CD4-positive, CD25-positive, alpha-beta regulatory T cell (primary cell): Measurements from ENCODE around the gene POLE4. TPM values are rescaled to one million over a fixed set of nuclear protein-coding genes. Genes with fewer than 3 reads are reported as not detected.

Experiments used
- ATAC-seq, 2 donors: fragments of 150-1000 bp; cut with Tn5 transposase; one replicate each; pipeline ENCODE4 v1.10.0; 2021; ENCODE audit warnings: low read depth in 2 of 2, moderate number of reproducible peaks in 2 of 2, moderate library complexity in 1 of 2
- DNase-seq, 3 donors: peaks; one replicate each; pipeline versions ENCODE4 v3.0.0 to v3.0.0-alpha.2; 2012 to 2022; ENCODE audit warnings: mixed read lengths in 1 of 3
- H3K27ac ChIP-seq: one replicate; pipeline ENCODE4 v1.7.0; 2013; ENCODE audit warnings: mild to moderate bottlenecking, low read length; ENCODE audit not compliant: insufficient read depth, poor library complexity, severe bottlenecking
- H3K27me3 ChIP-seq: one replicate; pipeline ENCODE4 v1.7.0; 2013; ENCODE audit warnings: low read length; ENCODE audit not compliant: control insufficient read depth, insufficient read depth
- H3K36me3 ChIP-seq: one replicate; pipeline ENCODE4 v1.7.0; 2013; ENCODE audit warnings: mild to moderate bottlenecking, low read length, moderate library complexity; ENCODE audit not compliant: control insufficient read depth, insufficient read depth
- H3K4me1 ChIP-seq: 2 replicates; pipeline ENCODE4 v1.7.0; 2013; ENCODE audit warnings: mild to moderate bottlenecking, low read length; ENCODE audit not compliant: insufficient read depth, control insufficient read depth, poor library complexity, severe bottlenecking
- H3K4me3 ChIP-seq: one replicate; pipeline ENCODE4 v1.7.0; 2013; ENCODE audit warnings: low read depth, mild to moderate bottlenecking, low read length, moderate library complexity
- H3K9me3 ChIP-seq, 2 experiments: 1 replicate in 1 of 2; 2 replicates in 1 of 2; pipeline ENCODE4 v1.7.0; 2013; ENCODE audit warnings: low read length in 2 of 2, mild to moderate bottlenecking in 1 of 2, moderate library complexity in 1 of 2; ENCODE audit not compliant: control insufficient read depth in 2 of 2
- H3K27ac Mint-ChIP-seq, 3 donors: one replicate each; pipeline ENCODE4 v1.8.0; 2020 to 2022; ENCODE audit warnings: mild to moderate bottlenecking in 3 of 3, mixed read lengths in 3 of 3, moderate library complexity in 2 of 3
- H3K27me3 Mint-ChIP-seq: one replicate; pipeline ENCODE4 v1.8.0; 2022; ENCODE audit warnings: mild to moderate bottlenecking, mixed read lengths
- H3K36me3 Mint-ChIP-seq: one replicate; pipeline ENCODE4 v1.8.0; 2020; ENCODE audit warnings: mixed read lengths
- H3K4me1 Mint-ChIP-seq, 4 donors: one replicate each; pipeline ENCODE4 v1.8.0; 2020 to 2022; ENCODE audit warnings: mixed read lengths in 4 of 4, mild to moderate bottlenecking in 1 of 4
- H3K4me3 Mint-ChIP-seq, 4 donors: one replicate each; pipeline ENCODE4 v1.8.0; 2020 to 2022; ENCODE audit warnings: mild to moderate bottlenecking in 4 of 4, mixed read lengths in 4 of 4, moderate library complexity in 3 of 4
- H3K9me3 Mint-ChIP-seq, 7 donors: one replicate each; pipeline ENCODE4 v1.8.0; 2020 to 2022; ENCODE audit warnings: mixed read lengths in 7 of 7, mild to moderate bottlenecking in 3 of 7, moderate library complexity in 2 of 7
- polyA plus RNA-seq, 4 donors: library from polyadenylated mRNA; unstranded; fragments of 300-500 nt; fragmentation: Illumina TruSeq; gene quantifications; one replicate each; pipeline ENCODE4 v1.2.3, GENCODE V29; 2021
- total RNA-seq: library from RNA; stranded (reverse); gene quantifications from one replicate; pipeline ENCODE4 v1.2.3, GENCODE V29; 2022

The POLE4 gene
- total and polyA plus RNA-seq, 5 donors from 2014 or later, result 42.3 to 157 (median 128) TPM

DNA sequence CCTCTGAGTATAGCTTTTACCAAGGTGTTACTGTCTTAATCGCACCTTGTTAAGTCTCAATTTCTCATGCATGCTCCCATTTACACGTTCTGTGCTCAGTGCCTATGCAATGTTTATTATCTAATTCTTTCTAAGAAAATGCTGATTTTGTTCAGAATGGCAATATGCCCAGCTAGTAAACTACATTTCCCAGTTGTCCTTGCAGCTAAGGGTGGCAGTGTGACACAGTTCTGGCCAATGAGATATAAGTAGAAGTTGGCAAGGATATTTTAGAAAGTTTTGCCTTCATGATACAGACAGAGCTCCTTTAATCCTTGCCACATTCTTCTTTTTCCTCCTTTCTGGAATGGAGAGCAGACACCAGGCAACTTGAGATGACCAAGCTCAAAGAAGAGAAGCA, 45.3 kb downstream of the POLE4 start:
- no peak overlapping the region for H3K4me3 Mint-ChIP-seq
- Histone ChIP-seq H3K4me3 (no peak overlapping the region), H3K36me3 (no peaks in the 10 kb centered on the region), H3K4me1 (no peaks in the 10 kb centered on the region), H3K27ac (no peak overlapping the region), H3K9me3 (no peaks in the 10 kb centered on the region), H3K27me3 (no peaks in the 10 kb centered on the region)
- no peak for ATAC-seq
- peaks cover 0 to 3% (median 0%) of the 10 kb centered on the region in 4 donors for H3K4me1 Mint-ChIP-seq
- no peaks in the 10 kb centered on the region for H3K27me3 Mint-ChIP-seq
- H3K36me3 Mint-ChIP-seq, result peaks cover 9% of the 10 kb centered on the region
- DNase-seq, result no peak
- peaks cover 0 to 1% (median 0%) of the 10 kb centered on the region in 7 donors for H3K9me3 Mint-ChIP-seq
- no peak overlapping the region for H3K27ac Mint-ChIP-seq

DNA sequence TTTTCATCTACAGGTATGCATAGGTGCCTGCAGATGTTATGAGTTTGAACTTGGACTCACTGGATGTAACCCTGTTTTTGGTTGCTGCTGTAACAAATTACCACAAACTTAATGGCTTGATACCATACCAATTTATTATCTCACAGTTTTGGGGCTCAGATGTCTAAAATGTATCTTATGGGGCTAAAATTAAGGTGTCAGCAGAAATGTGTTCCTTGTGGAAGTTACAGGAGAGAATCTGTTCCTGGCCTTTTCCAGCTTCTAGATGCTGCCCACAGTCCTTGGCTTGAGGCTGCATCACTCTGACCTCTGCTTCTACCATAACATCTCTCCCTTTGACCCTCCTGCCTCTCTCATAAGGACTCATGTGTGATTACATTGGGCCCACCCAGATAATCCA, 47.6 kb downstream of the POLE4 start:
- Mint-ChIP-seq H3K27ac (no peak overlapping the region), H3K36me3 (peaks cover 17% of the 10 kb centered on the region), H3K27me3 (no peaks in the 10 kb centered on the region), H3K9me3 (peaks cover 0 to 1% (median 0%) of the 10 kb centered on the region in 7 donors), H3K4me3 (no peak overlapping the region), H3K4me1 (peaks cover 0 to 3% (median 1%) of the 10 kb centered on the region in 4 donors)
- DNase-seq (no peak), ATAC-seq (no peak)
- Histone ChIP-seq H3K4me1 (no peaks in the 10 kb centered on the region), H3K27ac (no peak overlapping the region), H3K4me3 (no peak overlapping the region), H3K27me3 (no peaks in the 10 kb centered on the region), H3K9me3 (no peaks in the 10 kb centered on the region), H3K36me3 (no peaks in the 10 kb centered on the region)

DNA sequence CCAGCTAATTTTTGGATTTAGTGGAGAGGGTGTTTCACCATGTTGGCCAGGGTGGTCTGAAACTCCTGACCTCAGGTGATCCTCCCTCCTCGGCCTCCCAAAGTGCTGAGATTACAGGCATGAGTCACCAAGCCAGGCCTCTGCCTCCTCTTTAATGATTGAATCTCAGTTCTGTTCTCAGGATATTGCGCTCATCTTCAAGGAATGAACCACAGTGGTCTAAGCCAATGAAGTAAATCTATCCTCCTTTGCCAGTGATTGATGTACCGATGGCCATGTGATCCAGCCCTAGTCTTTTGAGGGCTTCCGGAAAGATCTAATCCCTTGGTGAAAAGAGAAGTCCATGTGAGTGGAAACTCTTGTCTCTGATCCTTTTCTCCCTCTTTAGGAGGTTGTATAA, 48.6 kb downstream of the POLE4 start:
- H3K9me3 ChIP-seq, result no peaks in the 10 kb centered on the region
- H3K36me3 ChIP-seq, result no peaks in the 10 kb centered on the region
- Mint-ChIP-seq H3K27me3 (no peaks in the 10 kb centered on the region), H3K27ac (no peak overlapping the region), H3K4me1 (peaks cover 0 to 3% (median 1%) of the 10 kb centered on the region in 4 donors), H3K9me3 (peaks cover 0 to 1% (median 0%) of the 10 kb centered on the region in 7 donors), H3K4me3 (no peak overlapping the region), H3K36me3 (peaks cover 17% of the 10 kb centered on the region)
- DNase-seq, result no peak
- no peak for ATAC-seq
- no peaks in the 10 kb centered on the region for H3K4me1 ChIP-seq
- no peak overlapping the region for H3K4me3 ChIP-seq
- no peaks in the 10 kb centered on the region for H3K27me3 ChIP-seq
- no peak overlapping the region for H3K27ac ChIP-seq

DNA sequence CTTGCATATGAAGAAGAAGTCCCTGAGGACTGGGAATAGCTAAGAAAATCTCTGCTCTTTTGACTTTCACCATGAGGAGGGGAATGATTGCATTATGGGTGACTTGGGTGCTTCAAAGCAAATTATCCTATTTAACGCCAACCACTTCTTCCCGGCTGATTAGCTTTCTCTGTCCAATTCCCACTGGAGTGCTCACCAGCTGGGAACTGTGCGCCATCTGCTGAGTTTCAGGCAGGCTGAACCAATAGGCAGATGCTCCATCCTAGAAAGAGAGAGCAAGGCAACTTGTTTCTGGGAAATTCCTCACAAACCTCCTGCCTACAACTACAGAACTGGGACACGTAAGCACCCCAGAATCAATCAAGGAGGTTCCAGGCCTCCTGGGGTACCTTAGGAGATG, 49.4 kb downstream of the POLE4 start:
- Mint-ChIP-seq H3K27me3 (peaks cover 3% of the 10 kb centered on the region), H3K9me3 (peaks cover 0 to 4% (median 0%) of the 10 kb centered on the region in 7 donors), H3K4me3 (no peak overlapping the region), H3K36me3 (peaks cover 17% of the 10 kb centered on the region), H3K4me1 (peaks cover 0 to 3% (median 1%) of the 10 kb centered on the region in 4 donors), H3K27ac (no peak overlapping the region)
- Histone ChIP-seq H3K4me1 (no peaks in the 10 kb centered on the region), H3K4me3 (no peak overlapping the region), H3K27ac (no peak overlapping the region), H3K27me3 (no peaks in the 10 kb centered on the region), H3K9me3 (no peaks in the 10 kb centered on the region), H3K36me3 (no peaks in the 10 kb centered on the region)
- no peak for ATAC-seq
- no peak for DNase-seq

DNA sequence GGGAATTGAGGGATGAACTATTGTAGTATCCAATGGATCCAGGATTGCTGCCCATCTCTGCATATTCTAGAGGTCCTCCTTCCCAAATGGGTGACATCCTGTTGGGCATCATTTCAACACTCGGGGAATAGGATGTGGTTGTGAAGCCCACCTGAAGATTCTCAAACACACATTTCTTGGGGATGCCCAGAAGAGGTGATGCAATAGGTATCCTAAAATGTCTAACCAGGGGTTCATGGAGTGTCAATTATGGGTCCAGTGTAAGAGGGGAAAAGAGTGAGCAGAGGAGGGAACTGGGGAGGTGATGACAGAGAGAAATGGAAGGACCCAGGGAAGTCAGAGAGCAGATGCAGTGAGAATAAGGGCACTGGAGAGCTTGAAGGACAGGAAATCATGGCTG, 52.1 kb downstream of the POLE4 start:
- Mint-ChIP-seq H3K27ac (no peak overlapping the region), H3K36me3 (peaks cover 14% of the 10 kb centered on the region), H3K4me3 (no peak overlapping the region), H3K4me1 (peaks cover 0 to 3% (median 1%) of the 10 kb centered on the region in 4 donors), H3K9me3 (peaks cover 0 to 6% (median 0%) of the 10 kb centered on the region in 7 donors), H3K27me3 (peaks cover 13% of the 10 kb centered on the region)
- Histone ChIP-seq H3K36me3 (no peaks in the 10 kb centered on the region), H3K4me3 (no peak overlapping the region), H3K9me3 (no peaks in the 10 kb centered on the region), H3K27ac (no peak overlapping the region), H3K27me3 (no peaks in the 10 kb centered on the region), H3K4me1 (no peaks in the 10 kb centered on the region)
- DNase-seq, result no peak
- no peak for ATAC-seq

DNA sequence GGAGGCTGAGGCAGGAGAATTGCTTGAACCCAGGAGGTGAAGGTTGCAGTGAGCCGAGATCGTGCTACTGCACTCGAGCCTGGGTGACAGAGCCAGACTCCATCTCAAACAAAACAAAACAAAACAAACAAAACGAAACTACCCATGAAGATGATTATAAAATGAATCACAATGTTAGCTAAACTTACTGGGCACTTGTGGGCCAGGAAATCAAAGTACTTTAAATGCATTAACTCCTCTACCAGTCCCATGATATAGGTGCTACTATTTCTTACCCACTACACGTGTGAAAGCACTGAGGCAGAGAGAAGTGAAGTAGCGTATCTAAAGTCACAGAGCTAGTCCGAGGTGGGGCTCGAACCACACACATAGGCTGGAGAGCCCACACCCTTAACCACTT, 53.6 kb downstream of the POLE4 start:
- Mint-ChIP-seq H3K27me3 (peaks cover 13% of the 10 kb centered on the region), H3K9me3 (peaks cover 0 to 6% (median 0%) of the 10 kb centered on the region in 7 donors), H3K27ac (peak overlapping the region in 2 of 3 donors; percentile 23 to 60), H3K4me1 (peaks cover 0 to 3% (median 1%) of the 10 kb centered on the region in 4 donors), H3K36me3 (peaks cover 8% of the 10 kb centered on the region), H3K4me3 (no peak overlapping the region)
- no peaks in the 10 kb centered on the region for H3K9me3 ChIP-seq
- no peaks in the 10 kb centered on the region for H3K4me1 ChIP-seq
- no peaks in the 10 kb centered on the region for H3K36me3 ChIP-seq
- no peak overlapping the region for H3K27ac ChIP-seq
- H3K27me3 ChIP-seq, result no peaks in the 10 kb centered on the region
- DNase-seq (no peak), ATAC-seq (no peak)
- no peak overlapping the region for H3K4me3 ChIP-seq

DNA sequence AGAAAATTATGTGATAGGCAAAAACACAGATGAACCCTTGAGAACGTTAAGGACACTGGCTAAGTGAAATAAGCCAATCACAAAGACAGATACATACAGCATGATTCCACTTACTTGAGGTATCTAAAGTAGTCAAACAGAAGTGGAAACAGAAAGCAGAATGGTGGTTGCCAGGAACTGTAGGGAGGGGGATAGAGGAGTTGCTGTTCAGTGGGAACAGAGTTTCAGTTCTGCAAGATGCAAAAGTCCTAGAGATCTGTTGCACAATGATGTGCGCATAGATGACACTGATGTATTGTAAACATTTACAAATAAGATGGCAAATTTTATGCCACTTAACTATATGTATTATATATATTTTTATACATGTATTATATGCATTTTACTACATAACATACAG, 59.7 kb downstream of the POLE4 start:
- ATAC-seq, result no peak
- DNase-seq, result no peak
- H3K27ac Mint-ChIP-seq, result no peak overlapping the region
- no peak overlapping the region for H3K4me3 Mint-ChIP-seq
- H3K9me3 ChIP-seq, result no peaks in the 10 kb centered on the region
- H3K36me3 Mint-ChIP-seq, result no peaks in the 10 kb centered on the region
- H3K4me1 Mint-ChIP-seq, result no peaks in the 10 kb centered on the region
- no peaks in the 10 kb centered on the region for H3K36me3 ChIP-seq
- no peaks in the 10 kb centered on the region for H3K4me1 ChIP-seq
- peaks cover 0 to 5% (median 0%) of the 10 kb centered on the region in 7 donors for H3K9me3 Mint-ChIP-seq
- no peak overlapping the region for H3K27ac ChIP-seq
- no peaks in the 10 kb centered on the region for H3K27me3 ChIP-seq
- peaks cover 8% of the 10 kb centered on the region for H3K27me3 Mint-ChIP-seq
- H3K4me3 ChIP-seq, result no peak overlapping the region
